ENCODE data around the gene PKN1. TPM values are rescaled to one million over a fixed set of nuclear protein-coding genes. Genes with fewer than 3 reads are reported as not detected.
"Not testable (repeated sequence)": the region's sequence is repeated elsewhere in the genome, so short reads cannot be mapped to it uniquely, and the experiment has no call there.

PKN1 gene
- total RNA-seq: 51.7 TPM

GRCh38 chr19:14432791-14433553 is at the start of gene PKN1:
PKN1 (plus strand) TSS chr19:14433306; CDS start chr19:14433522, 216 bp downstream.
- no peak for DNase-seq (ENCODE audit: low spot score)

- DNase-seq (ENCODE audit: low spot score): no peak
Measured at GRCh38 chr19:14383661-14384555, 49.2 kb upstream of the PKN1 start.

GRCh38 chr19:14385492-14385891 is 47.6 kb upstream of the PKN1 start:
- no peak for DNase-seq (ENCODE audit: low spot score)

- DNase-seq (ENCODE audit: low spot score): no peak
Measured at GRCh38 chr19:14390548-14390947, 42.6 kb upstream of the PKN1 start.

- no peak for DNase-seq (ENCODE audit: low spot score)
Measured at GRCh38 chr19:14391156-14391821, 41.8 kb upstream of the PKN1 start.

- no peak for DNase-seq (ENCODE audit: low spot score)
Measured at GRCh38 chr19:14393329-14393728, 39.8 kb upstream of the PKN1 start.

- no peak for DNase-seq (ENCODE audit: low spot score)
Measured at GRCh38 chr19:14394167-14394566, 38.9 kb upstream of the PKN1 start.

- DNase-seq (ENCODE audit: low spot score): no peak
Measured at GRCh38 chr19:14395262-14395661, 37.8 kb upstream of the PKN1 start.

- no peak for DNase-seq (ENCODE audit: low spot score)
Measured at GRCh38 chr19:14395710-14396336, 37.3 kb upstream of the PKN1 start.

GRCh38 chr19:14396730-14397129 is 36.4 kb upstream of the PKN1 start:
- DNase-seq (ENCODE audit: low spot score): not testable (repeated sequence)

- not testable (repeated sequence) for DNase-seq (ENCODE audit: low spot score)
Measured at GRCh38 chr19:14397168-14397567, 35.9 kb upstream of the PKN1 start.

GRCh38 chr19:14400951-14401431 is 32.1 kb upstream of the PKN1 start:
- no peak for DNase-seq (ENCODE audit: low spot score)

- no peak for DNase-seq (ENCODE audit: low spot score)
Measured at GRCh38 chr19:14401468-14402195, 31.5 kb upstream of the PKN1 start.

GRCh38 chr19:14402332-14403144 is 30.6 kb upstream of the PKN1 start:
- DNase-seq (ENCODE audit: low spot score): no peak

- not testable (repeated sequence) for DNase-seq (ENCODE audit: low spot score)
Measured at GRCh38 chr19:14403145-14403930, 29.8 kb upstream of the PKN1 start.

- no peak for DNase-seq (ENCODE audit: low spot score)
Measured at GRCh38 chr19:14404312-14404711, 28.8 kb upstream of the PKN1 start.

GRCh38 chr19:14405380-14405757 is 27.7 kb upstream of the PKN1 start:
- DNase-seq (ENCODE audit: low spot score): no peak

GRCh38 chr19:14405758-14406644 is 27.1 kb upstream of the PKN1 start:
- DNase-seq (ENCODE audit: low spot score): peak; percentile 87
